ENCODE results near the gene PPIC.
A peak's percentile ranks its signal among the peaks of the same experiment; 100 is the strongest.

PPIC gene

GRCh38 chr5:123036391-123037103 lies at the start of gene PPIC:
Gene PPIC, minus strand, starts transcription at chr5:123036725. Its CDS starts 100 bp downstream, at chr5:123036625.
- no peaks in the 10 kb centered on the region for H3K27me3 ChIP-seq (ENCODE audit: control insufficient read depth in 1 of 2, insufficient read depth in 2 of 2, low read length in 2 of 2)
- H3K9me3 ChIP-seq (ENCODE audit: control insufficient read depth in 2 of 2, low read length in 2 of 2): no peaks in the 10 kb centered on the region
- peak within 1 kb of the TSS; percentile 62 for H3K27ac ChIP-seq (ENCODE audit: low read length)
- peak within 1 kb of the TSS; percentile 76 to 83 for H3K4me3 ChIP-seq (ENCODE audit: low read length in 2 of 2)
- H3K9ac ChIP-seq (ENCODE audit: low read length in 2 of 2): peak within 1 kb of the TSS; percentile 63 to 74
- H3K36me3 ChIP-seq (ENCODE audit: control insufficient read depth in 2 of 2, insufficient read depth in 2 of 2, low read length in 2 of 2): no peaks in the 10 kb centered on the region
- peaks cover 10% of the 10 kb centered on the region for H3K4me1 ChIP-seq (ENCODE audit: control insufficient read depth, insufficient read depth, low read length)

GRCh38 chr5:123085638-123086286 lies 49.2 kb upstream of the PPIC start:
- Histone ChIP-seq H3K4me1 (ENCODE audit: control insufficient read depth, insufficient read depth, low read length) (peaks cover 34% of the 10 kb centered on the region), H3K9me3 (ENCODE audit: control insufficient read depth in 2 of 2, low read length in 2 of 2) (no peaks in the 10 kb centered on the region), H3K4me3 (ENCODE audit: low read length in 2 of 2) (no peak overlapping the region), H3K9ac (ENCODE audit: low read length in 2 of 2) (no peak overlapping the region), H3K36me3 (ENCODE audit: control insufficient read depth in 2 of 2, insufficient read depth in 2 of 2, low read length in 2 of 2) (no peaks in the 10 kb centered on the region), H3K27me3 (ENCODE audit: control insufficient read depth in 1 of 2, insufficient read depth in 2 of 2, low read length in 2 of 2) (peaks cover 40 to 53% of the 10 kb centered on the region in 2 donors), H3K27ac (ENCODE audit: low read length) (no peak overlapping the region)

- H3K4me1 ChIP-seq (ENCODE audit: control insufficient read depth, insufficient read depth, low read length): peaks cover 27% of the 10 kb centered on the region
- no peak overlapping the region for H3K27ac ChIP-seq (ENCODE audit: low read length)
- no peaks in the 10 kb centered on the region for H3K36me3 ChIP-seq (ENCODE audit: control insufficient read depth in 2 of 2, insufficient read depth in 2 of 2, low read length in 2 of 2)
- H3K4me3 ChIP-seq (ENCODE audit: low read length in 2 of 2): no peak overlapping the region
- H3K9ac ChIP-seq (ENCODE audit: low read length in 2 of 2): no peak overlapping the region
- peaks cover 37 to 45% of the 10 kb centered on the region in 2 donors for H3K27me3 ChIP-seq (ENCODE audit: control insufficient read depth in 1 of 2, insufficient read depth in 2 of 2, low read length in 2 of 2)
- no peaks in the 10 kb centered on the region for H3K9me3 ChIP-seq (ENCODE audit: control insufficient read depth in 2 of 2, low read length in 2 of 2)
Observed at GRCh38 chr5:123084730-123085605, 48.4 kb upstream of the PPIC start.

- peaks cover 27 to 29% of the 10 kb centered on the region in 2 donors for H3K27me3 ChIP-seq (ENCODE audit: control insufficient read depth in 1 of 2, insufficient read depth in 2 of 2, low read length in 2 of 2)
- H3K4me3 ChIP-seq (ENCODE audit: low read length in 2 of 2): no peak overlapping the region
- no peaks in the 10 kb centered on the region for H3K36me3 ChIP-seq (ENCODE audit: control insufficient read depth in 2 of 2, insufficient read depth in 2 of 2, low read length in 2 of 2)
- no peak overlapping the region for H3K9ac ChIP-seq (ENCODE audit: low read length in 2 of 2)
- H3K4me1 ChIP-seq (ENCODE audit: control insufficient read depth, insufficient read depth, low read length): peaks cover 10% of the 10 kb centered on the region
- H3K27ac ChIP-seq (ENCODE audit: low read length): no peak overlapping the region
- no peaks in the 10 kb centered on the region for H3K9me3 ChIP-seq (ENCODE audit: control insufficient read depth in 2 of 2, low read length in 2 of 2)
Observed at GRCh38 chr5:123083298-123083697, 46.8 kb upstream of the PPIC start.

GRCh38 chr5:123080215-123080614 lies 43.7 kb upstream of the PPIC start:
- H3K9ac ChIP-seq (ENCODE audit: low read length in 2 of 2): no peak overlapping the region
- H3K4me3 ChIP-seq (ENCODE audit: low read length in 2 of 2): no peak overlapping the region
- peaks cover 3 to 4% of the 10 kb centered on the region in 2 donors for H3K27me3 ChIP-seq (ENCODE audit: control insufficient read depth in 1 of 2, insufficient read depth in 2 of 2, low read length in 2 of 2)
- H3K27ac ChIP-seq (ENCODE audit: low read length): no peak overlapping the region
- no peaks in the 10 kb centered on the region for H3K9me3 ChIP-seq (ENCODE audit: control insufficient read depth in 2 of 2, low read length in 2 of 2)
- no peaks in the 10 kb centered on the region for H3K36me3 ChIP-seq (ENCODE audit: control insufficient read depth in 2 of 2, insufficient read depth in 2 of 2, low read length in 2 of 2)
- no peaks in the 10 kb centered on the region for H3K4me1 ChIP-seq (ENCODE audit: control insufficient read depth, insufficient read depth, low read length)

- no peak overlapping the region for H3K9ac ChIP-seq (ENCODE audit: low read length in 2 of 2)
- H3K36me3 ChIP-seq (ENCODE audit: control insufficient read depth in 2 of 2, insufficient read depth in 2 of 2, low read length in 2 of 2): no peaks in the 10 kb centered on the region
- H3K4me1 ChIP-seq (ENCODE audit: control insufficient read depth, insufficient read depth, low read length): no peaks in the 10 kb centered on the region
- H3K9me3 ChIP-seq (ENCODE audit: control insufficient read depth in 2 of 2, low read length in 2 of 2): no peaks in the 10 kb centered on the region
- no peaks in the 10 kb centered on the region for H3K27me3 ChIP-seq (ENCODE audit: control insufficient read depth in 1 of 2, insufficient read depth in 2 of 2, low read length in 2 of 2)
- H3K27ac ChIP-seq (ENCODE audit: low read length): no peak overlapping the region
- no peak overlapping the region for H3K4me3 ChIP-seq (ENCODE audit: low read length in 2 of 2)
Observed at GRCh38 chr5:123075521-123076163, 39.1 kb upstream of the PPIC start.

GRCh38 chr5:123068368-123068938 lies 31.9 kb upstream of the PPIC start:
- H3K4me1 ChIP-seq (ENCODE audit: control insufficient read depth, insufficient read depth, low read length): no peaks in the 10 kb centered on the region
- H3K36me3 ChIP-seq (ENCODE audit: control insufficient read depth in 2 of 2, insufficient read depth in 2 of 2, low read length in 2 of 2): no peaks in the 10 kb centered on the region
- H3K4me3 ChIP-seq (ENCODE audit: low read length in 2 of 2): no peak overlapping the region
- no peaks in the 10 kb centered on the region for H3K9me3 ChIP-seq (ENCODE audit: control insufficient read depth in 2 of 2, low read length in 2 of 2)
- H3K9ac ChIP-seq (ENCODE audit: low read length in 2 of 2): no peak overlapping the region
- H3K27me3 ChIP-seq (ENCODE audit: control insufficient read depth in 1 of 2, insufficient read depth in 2 of 2, low read length in 2 of 2): no peaks in the 10 kb centered on the region
- H3K27ac ChIP-seq (ENCODE audit: low read length): no peak overlapping the region

GRCh38 chr5:123066016-123066415 lies 29.5 kb upstream of the PPIC start:
- Histone ChIP-seq H3K9ac (ENCODE audit: low read length in 2 of 2) (no peak overlapping the region), H3K4me3 (ENCODE audit: low read length in 2 of 2) (no peak overlapping the region), H3K4me1 (ENCODE audit: control insufficient read depth, insufficient read depth, low read length) (no peaks in the 10 kb centered on the region), H3K9me3 (ENCODE audit: control insufficient read depth in 2 of 2, low read length in 2 of 2) (peaks cover 6 to 7% of the 10 kb centered on the region in 2 donors), H3K36me3 (ENCODE audit: control insufficient read depth in 2 of 2, insufficient read depth in 2 of 2, low read length in 2 of 2) (no peaks in the 10 kb centered on the region), H3K27ac (ENCODE audit: low read length) (no peak overlapping the region), H3K27me3 (ENCODE audit: control insufficient read depth in 1 of 2, insufficient read depth in 2 of 2, low read length in 2 of 2) (no peaks in the 10 kb centered on the region)

GRCh38 chr5:123059455-123059854 lies 22.9 kb upstream of the PPIC start:
- Histone ChIP-seq H3K27ac (ENCODE audit: low read length) (no peak overlapping the region), H3K9me3 (ENCODE audit: control insufficient read depth in 2 of 2, low read length in 2 of 2) (peaks cover 14 to 16% of the 10 kb centered on the region in 2 donors), H3K36me3 (ENCODE audit: control insufficient read depth in 2 of 2, insufficient read depth in 2 of 2, low read length in 2 of 2) (no peaks in the 10 kb centered on the region), H3K4me3 (ENCODE audit: low read length in 2 of 2) (no peak overlapping the region), H3K4me1 (ENCODE audit: control insufficient read depth, insufficient read depth, low read length) (no peaks in the 10 kb centered on the region), H3K9ac (ENCODE audit: low read length in 2 of 2) (no peak overlapping the region), H3K27me3 (ENCODE audit: control insufficient read depth in 1 of 2, insufficient read depth in 2 of 2, low read length in 2 of 2) (no peaks in the 10 kb centered on the region)

GRCh38 chr5:123051206-123051605 lies 14.7 kb upstream of the PPIC start:
- H3K4me1 ChIP-seq (ENCODE audit: control insufficient read depth, insufficient read depth, low read length): no peaks in the 10 kb centered on the region
- peaks cover 0 to 2% of the 10 kb centered on the region in 2 donors for H3K9me3 ChIP-seq (ENCODE audit: control insufficient read depth in 2 of 2, low read length in 2 of 2)
- H3K27ac ChIP-seq (ENCODE audit: low read length): no peak overlapping the region
- no peak overlapping the region for H3K9ac ChIP-seq (ENCODE audit: low read length in 2 of 2)
- H3K27me3 ChIP-seq (ENCODE audit: control insufficient read depth in 1 of 2, insufficient read depth in 2 of 2, low read length in 2 of 2): no peaks in the 10 kb centered on the region
- H3K36me3 ChIP-seq (ENCODE audit: control insufficient read depth in 2 of 2, insufficient read depth in 2 of 2, low read length in 2 of 2): no peaks in the 10 kb centered on the region
- H3K4me3 ChIP-seq (ENCODE audit: low read length in 2 of 2): no peak overlapping the region
